K562 (cell line): ENCODE measurements around the gene FERMT3. TPM values are rescaled to one million over a fixed set of nuclear protein-coding genes. Genes with fewer than 3 reads are reported as not detected.

ENCODE experiments used
- ATAC-seq: fragments of 200-7000 bp; cut with Tn5 transposase; 3 replicates; pipeline ENCODE4 v1.9.1; 2020; ENCODE audit warnings: moderate library complexity
- BruUV-seq: library from RNA; stranded (reverse); fragments of 400-500 nt; replicated peaks from 2 replicates; lab custom pipeline; 2021; lab: Mats Ljungman, UMichigan
- CTCF ChIA-PET: fragments of 300-600 bp; formaldehyde crosslinking; extraction: SDS; loops from one replicate; lab custom pipeline; 2021; ENCODE audit warnings: low intra/inter-chr PET ratio; lab: Yijun Ruan, JAX
- POLR2A ChIA-PET: fragments of 300-600, 350-650 bp; sonication (Branson Sonifier 250); formaldehyde crosslinking; extraction: SDS; loops from one replicate; lab custom pipeline; 2021; ENCODE audit warnings: antibody characterized with exemption, inconsistent platforms; lab: Yijun Ruan, JAX
- DNase-seq, 4 experiments: peaks; one replicate each; pipeline versions ENCODE4 v3.0.0 to v3.0.0-alpha.2; 2011 to 2018; ENCODE audit warnings: low spot score in 3 of 4, mixed read lengths in 3 of 4; ENCODE audit errors: extremely low read depth in 1 of 4
- FAIRE-seq: peaks from 2 replicates; lab custom pipeline; 2011; peaks lifted over from hg19 to GRCh38; lab: Jason Lieb, UNC
- H2AFZ ChIP-seq: 2 replicates; pipeline ENCODE4 v1.6.0; 2011; ENCODE audit warnings: low read depth, low read length, control low read depth, inconsistent platforms
- H3K27ac ChIP-seq: fragments of 200-600 bp; 3 replicates; pipeline ENCODE4 v1.8.0; 2011; ENCODE audit warnings: low read depth, mild to moderate bottlenecking, control low read depth, inconsistent platforms, low read length, moderate library complexity, mixed read lengths; ENCODE audit errors: extremely low read depth
- H3K27me3 ChIP-seq, 2 experiments: fragments of 300-600 bp in 1 of 2; 2 replicates in 1 of 2; 3 replicates in 1 of 2; pipeline versions ENCODE4 v1.6.0 to v1.8.0; 2011; ENCODE audit warnings: inconsistent platforms in 2 of 2, low read length in 2 of 2, mild to moderate bottlenecking in 1 of 2, mixed read lengths in 1 of 2, moderate library complexity in 1 of 2; ENCODE audit not compliant: control insufficient read depth in 2 of 2, insufficient read depth in 2 of 2
- H3K36me3 ChIP-seq: fragments of 300-600 bp; 3 replicates; pipeline ENCODE4 v1.8.0; 2011; ENCODE audit warnings: mild to moderate bottlenecking, low read length, inconsistent platforms; ENCODE audit not compliant: control insufficient read depth, insufficient read depth
- H3K4me1 ChIP-seq, 2 experiments: fragments of 200-600 bp in 1 of 2; replicated peaks in 1 of 2; 2 replicates in 1 of 2; 3 replicates in 1 of 2; pipeline versions ENCODE4 v1.5.1 to v1.8.0; 2011; ENCODE audit warnings: inconsistent platforms in 2 of 2, low read length in 2 of 2, mild to moderate bottlenecking in 1 of 2, mixed read lengths in 1 of 2, moderate library complexity in 1 of 2; ENCODE audit not compliant: control insufficient read depth in 2 of 2, insufficient read depth in 2 of 2
- H3K4me2 ChIP-seq: 2 replicates; pipeline ENCODE4 v1.6.1; 2011; ENCODE audit warnings: low read length, control low read depth, inconsistent platforms, mixed read lengths; ENCODE audit not compliant: insufficient read depth
- H3K4me3 ChIP-seq: fragments of 200-600 bp; sonication (generic), shearing (Covaris generic); 2 replicates; pipeline ENCODE4 v1.5.1; 2016; ENCODE audit warnings: control low read depth, inconsistent platforms
- H3K79me2 ChIP-seq: fragments of 200-600 bp; 3 replicates; pipeline ENCODE4 v1.8.0; 2011; ENCODE audit warnings: low read length, inconsistent platforms; ENCODE audit not compliant: control insufficient read depth, insufficient read depth
- H3K9ac ChIP-seq, 2 experiments: 2 replicates each; pipeline versions ENCODE4 v1.6.0 to v1.6.1; 2011; ENCODE audit warnings: low read depth in 2 of 2, low read length in 2 of 2, control low read depth in 1 of 2, inconsistent platforms in 1 of 2, mild to moderate bottlenecking in 1 of 2, mixed read lengths in 1 of 2; ENCODE audit not compliant: insufficient read depth in 1 of 2
- H3K9me1 ChIP-seq: one replicate; pipeline ENCODE4 v1.6.0; 2011; ENCODE audit warnings: inconsistent platforms, mild to moderate bottlenecking, low read length, moderate library complexity; ENCODE audit not compliant: control insufficient read depth, insufficient read depth
- H3K9me3 ChIP-seq: replicated peaks from 2 replicates; pipeline ENCODE4 v1.5.1; 2011; ENCODE audit warnings: low read depth, low read length, inconsistent platforms; ENCODE audit not compliant: control insufficient read depth, insufficient read depth
- H4K20me1 ChIP-seq: replicated peaks from 2 replicates; pipeline ENCODE4 v1.6.1; 2011; ENCODE audit warnings: low read length, inconsistent platforms, mixed read lengths; ENCODE audit not compliant: control insufficient read depth, insufficient read depth
- ETV6 ChIP-seq, 3 experiments: fragments of 150-350 bp in 1 of 3; sonication (generic) in 1 of 3; formaldehyde crosslinking in 1 of 3; IDR thresholded peaks; 2 replicates each; pipeline versions ENCODE4 v1.6.1 to v1.8.0; 2014 to 2022; ENCODE audit warnings: borderline replicate concordance in 2 of 3, low read depth in 2 of 3, antibody characterized with exemption in 1 of 3, low read length in 1 of 3, mild to moderate bottlenecking in 1 of 3, missing genetic modification reagents in 1 of 3
- FOXA1 ChIP-seq: fragments of 450-650 bp; IDR thresholded peaks from 2 replicates; pipeline ENCODE4 v1.6.1; 2016; ENCODE audit warnings: mild to moderate bottlenecking, borderline replicate concordance
- HEY1 ChIP-seq: fragments of 250-450 bp; sonication (Bioruptor Pico); IDR thresholded peaks from 2 replicates; pipeline ENCODE4 v1.5.0; 2020; ENCODE audit warnings: mild to moderate bottlenecking, moderate library complexity, borderline replicate concordance
- NCOA2 ChIP-seq, 2 experiments: fragments of 450-650 bp; IDR thresholded peaks; 2 replicates each; pipeline ENCODE4 v1.6.1; 2018; ENCODE audit warnings: mild to moderate bottlenecking in 2 of 2, moderate library complexity in 1 of 2; ENCODE audit not compliant: partially characterized antibody in 2 of 2
- NFE2 ChIP-seq: IDR thresholded peaks from 2 replicates; pipeline ENCODE4 v1.6.1; 2014; ENCODE audit warnings: antibody characterized with exemption, low read depth
- PHB ChIP-seq: fragments of 250-450 bp; sonication (Bioruptor Pico); IDR thresholded peaks from 2 replicates; pipeline ENCODE4 v1.5.0; 2021
- PHF20 ChIP-seq: fragments of 450-650 bp; IDR thresholded peaks from 2 replicates; pipeline ENCODE4 v1.6.1; 2018; ENCODE audit not compliant: partially characterized antibody
- PHF8 ChIP-seq: fragments of 200-600 bp; sonication (generic); IDR thresholded peaks from 2 replicates; pipeline ENCODE4 v1.6.1; 2012; ENCODE audit warnings: mixed run types, mild to moderate bottlenecking, inconsistent platforms, low read length, moderate library complexity, borderline replicate concordance
- POLR2G ChIP-seq: fragments of 200-400 bp; formaldehyde crosslinking; IDR thresholded peaks from 2 replicates; pipeline ENCODE4 v1.6.1; 2017; ENCODE audit warnings: low read depth, mild to moderate bottlenecking, antibody characterized with exemption, low read length, moderate library complexity
- RBFOX2 ChIP-seq: fragments of 200-400 bp; formaldehyde crosslinking; IDR thresholded peaks from 2 replicates; pipeline ENCODE4 v1.6.1; 2017; ENCODE audit warnings: low read depth, mild to moderate bottlenecking, low read length, moderate library complexity
- RBM14 ChIP-seq: fragments of 200-400 bp; formaldehyde crosslinking; IDR thresholded peaks from 2 replicates; pipeline ENCODE4 v1.6.1; 2018; ENCODE audit warnings: low read depth, mild to moderate bottlenecking, low read length, moderate library complexity, borderline replicate concordance; ENCODE audit not compliant: insufficient read depth
- THRAP3 ChIP-seq: fragments of 450-650 bp; IDR thresholded peaks from 2 replicates; pipeline ENCODE4 v1.6.1; 2016; ENCODE audit warnings: mild to moderate bottlenecking, inconsistent platforms, borderline replicate concordance
- WGBS: fragments of 100-300 bp; shearing (Covaris generic); methylation state at CpG from one replicate; pipeline ENCODE4 v1.1.6; 2016; ENCODE audit warnings: low coverage, mixed read lengths; ENCODE audit not compliant: insufficient coverage; ENCODE audit errors: missing lambda C conversion rate; 5-methylcytosine and 5-hydroxymethylcytosine counted together
- in situ Hi-C: fragments of 300-500 bp; cut with MboI; formaldehyde crosslinking; loops from 4 replicates; pipeline ENCODE4 v1.15.0; 2018; ENCODE audit warnings: inconsistent platforms, mixed read lengths
- intact Hi-C: fragments of 100-400 bp; cut with micrococcal nuclease; formaldehyde crosslinking; loops from 2 replicates; pipeline ENCODE4 v1.14.2; 2022
- polyA plus RNA-seq, 8 experiments: library from polyadenylated mRNA; depleted of rRNA in 4 of 8; stranded (reverse) in 5 of 8; unstranded in 3 of 8; fragments of >200 nt; fragmentation: Nextera tagmentation in 2 of 8; fragmentation: Illumina TruSeq in 1 of 8; extraction: Ambion mirVana in 2 of 8; extraction: Trizol in 1 of 8; gene quantifications; 2 replicates each; pipeline versions ENCODE4 v1.2.1 to v1.2.3, GENCODE V29; 2011 to 2014; ENCODE audit warnings: inconsistent platforms in 1 of 8, missing spikeins in 1 of 8
- total RNA-seq, 7 experiments: library from RNA; depleted of rRNA in 6 of 7; stranded (reverse); fragments of >200 nt in 6 of 7; fragmentation: Illumina TruSeq in 2 of 7; extraction: Trizol in 2 of 7; gene quantifications; 2 replicates each; pipeline versions ENCODE4 v1.2.1 to v1.2.3, GENCODE V29; 2011 to 2021; ENCODE audit warnings: low replicate concordance in 1 of 7

Gene FERMT3
- total and polyA plus RNA-seq, 9 of the 15 experiments (the other 6 are each of a cell fraction or from before 2014, with no cell fraction given), result 3.2 to 275 (median 79.7) TPM

DNA sequence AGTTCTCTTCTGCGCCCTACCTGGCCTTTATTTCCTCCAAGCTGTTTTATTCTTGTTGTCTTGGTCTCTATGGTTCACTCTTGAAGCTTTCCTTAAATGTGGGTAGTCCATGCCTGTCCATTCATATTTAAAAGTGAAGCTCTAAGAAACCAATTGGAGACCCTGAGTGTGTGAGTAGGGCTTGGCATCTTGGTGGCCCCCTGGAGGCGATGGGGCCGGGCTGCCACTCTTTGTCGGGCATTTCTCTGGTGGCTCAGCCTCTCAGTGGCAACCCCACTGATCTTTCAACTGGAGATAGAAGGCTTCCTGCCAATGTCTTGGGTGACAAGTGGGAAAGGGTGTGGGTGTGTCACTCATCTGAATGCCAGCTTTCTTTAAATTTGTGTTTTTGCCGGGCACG lies 10.4 kb downstream of the FERMT3 start:
- Histone ChIP-seq H2AFZ (no peak overlapping the region), H3K9me3 (no peaks in the 10 kb centered on the region), H3K9ac (no peak overlapping the region), H3K27me3 (no peaks in the 10 kb centered on the region), H3K79me2 (no peaks in the 10 kb centered on the region), H3K4me1 (peaks cover 0 to 15% of the 10 kb centered on the region in 2 experiments; a peak in 2 of 5 replicates), H4K20me1 (no peaks in the 10 kb centered on the region), H3K9me1 (no peaks in the 10 kb centered on the region), H3K36me3 (peaks cover 83% of the 10 kb centered on the region), H3K4me2 (no peak overlapping the region), H3K4me3 (no peak overlapping the region), H3K27ac (no peak overlapping the region)
- ATAC-seq, result no peak
- no peak for TF ChIP-seq PHF8
- no peak for TF ChIP-seq PHF20
- TF ChIP-seq RBM14, result no peak
- no peak for TF ChIP-seq NCOA2 (IDR thresholded peaks at IDR 0.05; ENCODE audit: partially characterized antibody in 2 of 2)
- TF ChIP-seq THRAP3, result no peak
- TF ChIP-seq ETV6 (IDR thresholded peaks at IDR 0.05; ENCODE audit: borderline replicate concordance in 1 of 2, low read depth in 2 of 2, low read length in 1 of 2), result no peak
- no peak for TF ChIP-seq ETV6 (CRISPR knock-in tag; IDR thresholded peaks at IDR 0.05; ENCODE audit: borderline replicate concordance)
- no peak for TF ChIP-seq HEY1 (CRISPR knock-in tag)
- peak; percentile 29; the same call in 1 of the 2 replicates for TF ChIP-seq POLR2G
- no peak for TF ChIP-seq PHB
- no peak for TF ChIP-seq FOXA1
- no peak for TF ChIP-seq NFE2
- 0 out of 2 replicates have a peak, but pooled peaks have one; percentile 28 for TF ChIP-seq RBFOX2
- WGBS, result 95% methylated on average over 6 of the region's 6 CpGs
- ChIA-PET POLR2A (interaction anchor here (1.1 to 7.0 kb wide), 4 partner anchors 10 to 101 kb away, joined by 3 to 57 read pairs (median 14); partner anchors contain the start of genes FERMT3, NUDT22, TRMT112 and TRPT1), CTCF (no interaction called here)
- in situ Hi-C loops, result no loop called here
- no TSS peak for BruUV-seq
- intact Hi-C loops, result no loop called here
- FAIRE-seq, result no peak
- DNase-seq, result no peak
